HepG2 (cell line): Measurements from ENCODE around the gene SNRNP200. TPM values are rescaled to one million over a fixed set of nuclear protein-coding genes. Genes with fewer than 3 reads are reported as not detected.

ENCODE experiments used
- ATAC-seq: fragments of 200-7000 bp; cut with Tn5 transposase; 3 replicates; pipeline ENCODE4 v1.9.1; 2020; ENCODE audit warnings: mild to moderate bottlenecking, moderate library complexity
- BruUV-seq: library from RNA; stranded (reverse); fragments of 400-500 nt; replicated peaks from 2 replicates; lab custom pipeline; 2021; lab: Mats Ljungman, UMichigan
- CTCF ChIA-PET: fragments of 300-600 bp; formaldehyde crosslinking; extraction: SDS; loops from one replicate; lab custom pipeline; 2021; ENCODE audit warnings: low total read pairs, inconsistent platforms, low intra/inter-chr PET ratio; lab: Yijun Ruan, JAX
- POLR2A ChIA-PET: fragments of 350-600 bp; sonication (Branson Sonifier 250); formaldehyde crosslinking; loops from one replicate; lab custom pipeline; 2020; ENCODE audit warnings: antibody characterized with exemption, inconsistent platforms; lab: Yijun Ruan, JAX
- DNase-seq: peaks from one replicate; pipeline ENCODE4 v3.0.0-alpha.2; 2015; ENCODE audit warnings: low spot score
- FAIRE-seq: peaks from 3 replicates; lab custom pipeline; 2011; peaks lifted over from hg19 to GRCh38; lab: Jason Lieb, UNC
- H2AFZ ChIP-seq: one replicate; pipeline ENCODE4 v1.6.1; 2011; ENCODE audit warnings: low read length, inconsistent platforms
- H3K27ac ChIP-seq: fragments of 300-600 bp; 3 replicates; pipeline ENCODE4 v1.8.0; 2011; ENCODE audit warnings: mixed run types, mild to moderate bottlenecking, mixed read lengths, low read length, inconsistent platforms; ENCODE audit not compliant: insufficient read depth; ENCODE audit errors: extremely low read length
- H3K27me3 ChIP-seq, 2 experiments: fragments of 200-600 bp in 1 of 2; 2 replicates in 1 of 2; 3 replicates in 1 of 2; pipeline versions ENCODE4 v1.6.0 to v1.8.0; 2011; ENCODE audit warnings: low read length in 2 of 2, mild to moderate bottlenecking in 2 of 2, moderate library complexity in 2 of 2, inconsistent platforms in 1 of 2; ENCODE audit not compliant: insufficient read depth in 2 of 2, control insufficient read depth in 1 of 2
- H3K36me3 ChIP-seq, 2 experiments: fragments of 200-600 bp in 1 of 2; replicated peaks in 1 of 2; 2 replicates in 1 of 2; 3 replicates in 1 of 2; pipeline versions ENCODE4 v1.5.1 to v1.8.0; 2011; ENCODE audit warnings: low read length in 2 of 2, inconsistent platforms in 1 of 2; ENCODE audit not compliant: insufficient read depth in 2 of 2, control insufficient read depth in 1 of 2
- H3K4me1 ChIP-seq: 2 replicates; pipeline ENCODE4 v1.5.1; 2012; ENCODE audit warnings: low read length, inconsistent platforms; ENCODE audit not compliant: insufficient read depth
- H3K4me2 ChIP-seq: 2 replicates; pipeline ENCODE4 v1.6.0; 2011; ENCODE audit warnings: low read depth, low read length, inconsistent platforms
- H3K4me3 ChIP-seq, 3 experiments: fragments of 200-600 bp in 1 of 3; sonication (generic), shearing (Covaris generic) in 1 of 3; replicated peaks in 1 of 3; 2 replicates each; pipeline ENCODE4 v1.5.1; 2011 to 2016; ENCODE audit warnings: low read length in 3 of 3, inconsistent platforms in 2 of 3, low read depth in 2 of 3, mild to moderate bottlenecking in 2 of 3, control low read depth in 1 of 3, mixed read lengths in 1 of 3; ENCODE audit not compliant: insufficient read depth in 1 of 3
- H3K79me2 ChIP-seq: one replicate; pipeline ENCODE4 v1.6.1; 2011; ENCODE audit warnings: low read length, inconsistent platforms; ENCODE audit not compliant: insufficient read depth
- H3K9ac ChIP-seq: 2 replicates; pipeline ENCODE4 v1.6.0; 2011; ENCODE audit warnings: mild to moderate bottlenecking, low read depth, low read length, inconsistent platforms; ENCODE audit not compliant: insufficient read depth
- H3K9me3 ChIP-seq: 2 replicates; pipeline ENCODE4 v1.5.1; 2012; ENCODE audit warnings: mild to moderate bottlenecking, low read length
- H4K20me1 ChIP-seq: 2 replicates; pipeline ENCODE4 v1.6.0; 2011; ENCODE audit warnings: inconsistent platforms, mild to moderate bottlenecking, low read length, moderate library complexity; ENCODE audit not compliant: insufficient read depth
- ATF1 ChIP-seq: IDR thresholded peaks from 2 replicates; pipeline ENCODE4 v1.6.1; 2016; ENCODE audit warnings: mild to moderate bottlenecking, control low read depth
- HDAC6 ChIP-seq: fragments of 200-600 bp; sonication (generic); IDR thresholded peaks from 2 replicates; pipeline ENCODE4 v1.7.0; 2017; ENCODE audit warnings: mild to moderate bottlenecking, antibody characterized with exemption, low read length, low read depth
- HMGXB3 ChIP-seq: sonication (generic); formaldehyde crosslinking; IDR thresholded peaks from 2 replicates; pipeline ENCODE4 v1.4.0; 2020; ENCODE audit warnings: missing genetic modification reagents, borderline replicate concordance
- KDM2A ChIP-seq: sonication (generic); formaldehyde crosslinking; IDR thresholded peaks from 2 replicates; pipeline ENCODE4 v1.4.0; 2020; ENCODE audit warnings: low read depth, missing genetic modification reagents, borderline replicate concordance
- KLF13 ChIP-seq: sonication (generic); formaldehyde crosslinking; IDR thresholded peaks from 2 replicates; pipeline ENCODE4 v1.4.0; 2020; ENCODE audit warnings: mild to moderate bottlenecking, missing genetic modification reagents
- MYNN ChIP-seq: sonication (generic); formaldehyde crosslinking; IDR thresholded peaks from 2 replicates; pipeline ENCODE4 v1.4.0; 2020; ENCODE audit warnings: mild to moderate bottlenecking, low read depth, missing genetic modification reagents
- NFKBIZ ChIP-seq: IDR thresholded peaks from 2 replicates; pipeline ENCODE4 v1.6.1; 2018; ENCODE audit warnings: missing genetic modification reagents, missing compliant biosample characterization
- RBM39 ChIP-seq: fragments of 200-400 bp; formaldehyde crosslinking; IDR thresholded peaks from one replicate; pipeline ENCODE4 v1.6.1; 2018; ENCODE audit warnings: antibody characterized with exemption, mild to moderate bottlenecking, low read depth, low read length; ENCODE audit not compliant: poor library complexity, severe bottlenecking
- TBL1XR1 ChIP-seq: fragments of 150-350 bp; IDR thresholded peaks from 2 replicates; pipeline ENCODE4 v1.6.1; 2014; ENCODE audit warnings: borderline replicate concordance, low read length; ENCODE audit not compliant: partially characterized antibody
- ZNF121 ChIP-seq: sonication (generic); formaldehyde crosslinking; IDR thresholded peaks from 2 replicates; pipeline ENCODE4 v1.5.0; 2020; ENCODE audit warnings: mild to moderate bottlenecking, missing genetic modification reagents
- ZNF468 ChIP-seq: sonication (generic); formaldehyde crosslinking; IDR thresholded peaks from 2 replicates; pipeline ENCODE4 v1.8.0; 2022; ENCODE audit warnings: mild to moderate bottlenecking, moderate library complexity, missing genetic modification reagents
- WGBS: methylation state at CpG from one replicate; pipeline ENCODE4 v1.1.6; 2017; ENCODE audit warnings: low lambda C conversion rate; 5-methylcytosine and 5-hydroxymethylcytosine counted together
- in situ Hi-C: cut with HindIII; loops from 2 replicates; pipeline ENCODE4 v1.10.0; 2017; ENCODE audit warnings: low pct_unique_long_range_greater_than_20kb; ENCODE audit not compliant: extremely low pct_ligation_motif_present
- intact Hi-C: fragments of 100-400 bp; cut with micrococcal nuclease; formaldehyde crosslinking; loops from one replicate; pipeline ENCODE4 v1.10.0; 2022; ENCODE audit not compliant: unreplicated experiment
- polyA plus RNA-seq, 8 experiments: library from polyadenylated mRNA; depleted of rRNA in 3 of 8; stranded (reverse) in 7 of 8; unstranded in 1 of 8; fragments of >200 nt; fragmentation: Illumina TruSeq in 4 of 8; extraction: Trizol in 4 of 8; gene quantifications; 2 replicates each; pipeline versions ENCODE4 v1.2.1 to v1.2.3, GENCODE V29; 2011 to 2016; ENCODE audit warnings: low read depth in 4 of 8, missing spikeins in 1 of 8, mixed read lengths in 1 of 8; ENCODE audit not compliant: insufficient read depth in 1 of 8
- total RNA-seq, 5 experiments: library from RNA; depleted of rRNA; stranded (reverse); fragments of >200 nt; fragmentation: Illumina TruSeq; extraction: Trizol; gene quantifications; 2 replicates each; pipeline ENCODE4 v1.2.3, GENCODE V29; 2016; ENCODE audit warnings: low read depth in 1 of 5
- TF ChIP-seq, protein P1 (sequence below): sonication (generic); formaldehyde crosslinking; IDR thresholded peaks from 2 replicates; pipeline ENCODE4 v1.4.0; 2020; ENCODE audit warnings: missing genetic modification reagents

Gene SNRNP200
- total and polyA plus RNA-seq, 2 of the 13 experiments (the other 11 are each of a cell fraction or from before 2014, with no cell fraction given), result 99.0 to 232 TPM

- 0 out of 2 replicates have a peak, but pooled peaks have one; percentile 39 for TF ChIP-seq NFKBIZ (CRISPR knock-in tag)
- TF ChIP-seq RBM39, result no peak
- no peak for TF ChIP-seq HDAC6
- no peak for TF ChIP-seq KLF13 (CRISPR knock-in tag)
- no peak for TF ChIP-seq TBL1XR1
- no peak for TF ChIP-seq MYNN (CRISPR knock-in tag)
- no peak for TF ChIP-seq ATF1 (CRISPR knock-in tag)
- 0 out of 2 replicates have a peak, but pooled peaks have one; percentile 52 for TF ChIP-seq ZNF121 (CRISPR knock-in tag)
Observed at GRCh38 chr2:96320728-96321622, 15.6 kb upstream of the SNRNP200 start (continued).

DNA sequence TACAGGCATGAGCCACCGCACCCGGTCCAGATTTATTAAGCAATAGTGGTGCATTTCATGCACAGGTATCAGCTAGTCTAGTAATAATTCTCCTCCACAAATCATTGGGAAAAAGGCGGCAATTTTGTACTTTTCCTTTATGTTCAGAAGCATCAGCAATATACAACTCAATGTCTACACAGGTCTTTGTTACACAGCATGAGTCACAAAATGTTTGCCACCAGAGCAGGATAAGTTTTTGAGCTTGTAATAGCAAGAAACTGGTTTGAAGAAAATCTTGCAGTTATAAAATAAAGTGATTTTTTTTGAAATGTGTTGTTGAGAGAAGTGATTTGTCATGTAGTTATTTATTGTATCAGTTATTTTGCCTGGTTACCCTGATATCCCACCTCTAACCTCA lies 15.0 kb upstream of the SNRNP200 start:
- H3K9me3 ChIP-seq, result no peaks in the 10 kb centered on the region
- peak overlapping the region; percentile 93 for H3K4me2 ChIP-seq
- no peaks in the 10 kb centered on the region for H4K20me1 ChIP-seq
- ATAC-seq (no peak), FAIRE-seq (no peak), DNase-seq (no peak)
- ChIA-PET CTCF (no interaction called here), POLR2A (interaction anchor here (0.9 to 5.0 kb wide), 7 partner anchors 13 to 112 kb away, joined by 3 to 45 read pairs (median 3); partner anchors contain the start of genes CIAO1, NCAPH, SNRNP200 and STARD7)
- in situ Hi-C loops (no loop called here), intact Hi-C loops (loop anchor here (10.0 kb wide), 1 partner anchor 116 kb away; the partner anchor contains the start of gene STARD7)
- peaks cover 7 to 29% of the 10 kb centered on the region in 2 experiments; a peak in 4 of 5 replicates for H3K27me3 ChIP-seq
- no peak overlapping the region for H2AFZ ChIP-seq
- H3K27ac ChIP-seq, result no peak overlapping the region
- peak overlapping the region in 1 of 3 experiments; percentile 61; a peak in 1 of 6 replicates for H3K4me3 ChIP-seq
- whole genome bisulfite sequencing, result 64% methylated on average over 3 of the region's 3 CpGs
- no peak overlapping the region for H3K9ac ChIP-seq
- H3K36me3 ChIP-seq, result no peaks in the 10 kb centered on the region
- no TSS peak for BruUV-seq
- H3K79me2 ChIP-seq, result no peaks in the 10 kb centered on the region
- peaks cover 66% of the 10 kb centered on the region for H3K4me1 ChIP-seq
- TF ChIP-seq, protein P1, sequence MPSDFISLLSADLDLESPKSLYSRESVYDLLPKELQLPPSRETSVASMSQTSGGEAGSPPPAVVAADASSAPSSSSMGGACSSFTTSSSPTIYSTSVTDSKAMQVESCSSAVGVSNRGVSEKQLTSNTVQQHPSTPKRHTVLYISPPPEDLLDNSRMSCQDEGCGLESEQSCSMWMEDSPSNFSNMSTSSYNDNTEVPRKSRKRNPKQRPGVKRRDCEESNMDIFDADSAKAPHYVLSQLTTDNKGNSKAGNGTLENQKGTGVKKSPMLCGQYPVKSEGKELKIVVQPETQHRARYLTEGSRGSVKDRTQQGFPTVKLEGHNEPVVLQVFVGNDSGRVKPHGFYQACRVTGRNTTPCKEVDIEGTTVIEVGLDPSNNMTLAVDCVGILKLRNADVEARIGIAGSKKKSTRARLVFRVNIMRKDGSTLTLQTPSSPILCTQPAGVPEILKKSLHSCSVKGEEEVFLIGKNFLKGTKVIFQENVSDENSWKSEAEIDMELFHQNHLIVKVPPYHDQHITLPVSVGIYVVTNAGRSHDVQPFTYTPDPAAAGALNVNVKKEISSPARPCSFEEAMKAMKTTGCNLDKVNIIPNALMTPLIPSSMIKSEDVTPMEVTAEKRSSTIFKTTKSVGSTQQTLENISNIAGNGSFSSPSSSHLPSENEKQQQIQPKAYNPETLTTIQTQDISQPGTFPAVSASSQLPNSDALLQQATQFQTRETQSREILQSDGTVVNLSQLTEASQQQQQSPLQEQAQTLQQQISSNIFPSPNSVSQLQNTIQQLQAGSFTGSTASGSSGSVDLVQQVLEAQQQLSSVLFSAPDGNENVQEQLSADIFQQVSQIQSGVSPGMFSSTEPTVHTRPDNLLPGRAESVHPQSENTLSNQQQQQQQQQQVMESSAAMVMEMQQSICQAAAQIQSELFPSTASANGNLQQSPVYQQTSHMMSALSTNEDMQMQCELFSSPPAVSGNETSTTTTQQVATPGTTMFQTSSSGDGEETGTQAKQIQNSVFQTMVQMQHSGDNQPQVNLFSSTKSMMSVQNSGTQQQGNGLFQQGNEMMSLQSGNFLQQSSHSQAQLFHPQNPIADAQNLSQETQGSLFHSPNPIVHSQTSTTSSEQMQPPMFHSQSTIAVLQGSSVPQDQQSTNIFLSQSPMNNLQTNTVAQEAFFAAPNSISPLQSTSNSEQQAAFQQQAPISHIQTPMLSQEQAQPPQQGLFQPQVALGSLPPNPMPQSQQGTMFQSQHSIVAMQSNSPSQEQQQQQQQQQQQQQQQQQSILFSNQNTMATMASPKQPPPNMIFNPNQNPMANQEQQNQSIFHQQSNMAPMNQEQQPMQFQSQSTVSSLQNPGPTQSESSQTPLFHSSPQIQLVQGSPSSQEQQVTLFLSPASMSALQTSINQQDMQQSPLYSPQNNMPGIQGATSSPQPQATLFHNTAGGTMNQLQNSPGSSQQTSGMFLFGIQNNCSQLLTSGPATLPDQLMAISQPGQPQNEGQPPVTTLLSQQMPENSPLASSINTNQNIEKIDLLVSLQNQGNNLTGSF (CRISPR knock-in tag), result no peak
- TF ChIP-seq ZNF468 (CRISPR knock-in tag), result no peak
- TF ChIP-seq KDM2A (CRISPR knock-in tag), result no peak
- no peak for TF ChIP-seq HMGXB3 (CRISPR knock-in tag)
